ENCODE data around the gene MISP. TPM values are rescaled to one million over a fixed set of nuclear protein-coding genes. Genes with fewer than 3 reads are reported as not detected.
A peak's percentile ranks its signal among the peaks of the same experiment; 100 is the strongest.

MISP gene
- total and polyA plus RNA-seq, 2 of the 13 experiments (the other 11 are each of a cell fraction or from before 2014, with no cell fraction given) = 0.67 to 1.3 TPM

- TF ChIP-seq HMGXB3 (CRISPR knock-in tag; IDR thresholded peaks at IDR 0.05; ENCODE audit: borderline replicate concordance) (no peak), ZMYM3 (CRISPR knock-in tag; IDR thresholded peaks at IDR 0.05) (0 out of 2 replicates have a peak, but pooled peaks have one; percentile 64), KDM1A (CRISPR knock-in tag; IDR thresholded peaks at IDR 0.05) (peak; percentile 69), KDM2A (CRISPR knock-in tag; IDR thresholded peaks at IDR 0.05; ENCODE audit: borderline replicate concordance, low read depth) (peak; percentile 36; the same call in 1 of the 2 replicates), REXO4 (CRISPR knock-in tag; IDR thresholded peaks at IDR 0.05; ENCODE audit: borderline replicate concordance) (no peak), ZSCAN5A (CRISPR knock-in tag; IDR thresholded peaks at IDR 0.05; ENCODE audit: borderline replicate concordance) (0 out of 2 replicates have a peak, but pooled peaks have one; percentile 29), ATF7 (IDR thresholded peaks at IDR 0.05) (no peak), ATF7 (CRISPR knock-in tag; IDR thresholded peaks at IDR 0.05) (no peak), EEA1 (CRISPR knock-in tag; IDR thresholded peaks at IDR 0.05; ENCODE audit: borderline replicate concordance) (no peak), NR2F6 (IDR thresholded peaks at IDR 0.05) (no peak; the same call in 1 of the 2 replicates), NR2F6 (CRISPR knock-in tag; IDR thresholded peaks at IDR 0.05) (peak; percentile 61), ZNF580 (CRISPR knock-in tag; IDR thresholded peaks at IDR 0.05; ENCODE audit: borderline replicate concordance, low read depth) (peak; percentile 27; the same call in 1 of the 2 replicates), RCOR2 (CRISPR knock-in tag; IDR thresholded peaks at IDR 0.05) (peak; percentile 82; the same call in 1 of the 2 replicates), SP5 (CRISPR knock-in tag; IDR thresholded peaks at IDR 0.05; ENCODE audit: borderline replicate concordance, low read depth) (peak; percentile 81; the same call in 1 of the 2 replicates), FOXA1 (IDR thresholded peaks at IDR 0.05) (peak; percentile 16; the same call in 1 of the 2 replicates), FOXA1 (CRISPR knock-in tag; IDR thresholded peaks at IDR 0.05) (peak; percentile 87), ZBTB14 (CRISPR knock-in tag; IDR thresholded peaks at IDR 0.05) (no peak), SALL1 (CRISPR knock-in tag; IDR thresholded peaks at IDR 0.05) (peak; percentile 65), ZMYM2 (CRISPR knock-in tag; IDR thresholded peaks at IDR 0.05) (peak; percentile 83), NFIC (IDR thresholded peaks at IDR 0.05; ENCODE audit: low read length) (no peak), TRIM24 (CRISPR knock-in tag; IDR thresholded peaks at IDR 0.05) (no peak)
These were observed 2.0 kb downstream of the MISP start (continued) for GRCh38 chr19:752652-753517.

Data from HepG2 (cell line).